ENCODE results near the gene TC2N. TPM values are rescaled to one million over a fixed set of nuclear protein-coding genes. Genes with fewer than 3 reads are reported as not detected.

TC2N gene
- total and polyA plus RNA-seq, 2 donors (not counting 3 experiments of a cell fraction or from before 2014, with no cell fraction given): 0.40 TPM; not detected in 1

- BruUV-seq (replicated peaks): no TSS peak
Measured at GRCh38 chr14:91780452-91780851, 86.9 kb downstream of the TC2N start.

GRCh38 chr14:91778217-91778616 lies 89.1 kb downstream of the TC2N start:
- POLR2A ChIA-PET: no interaction called here
- dilution Hi-C loops (cut with MboI; ENCODE audit: extremely low pct_ligation_motif_present, low sequenced_read_pairs): no loop called here

More at GRCh38 chr14:91780452-91780851, 86.9 kb downstream of the TC2N start:
- Histone ChIP-seq H3K9ac (replicated peaks; ENCODE audit: extremely low read depth, insufficient read depth, low read length) (no peak overlapping the region), H3K4me2 (ENCODE audit: insufficient read depth, low read length) (no peak overlapping the region), H3K79me2 (ENCODE audit: control insufficient read depth, insufficient read depth, low read length) (no peaks in the 10 kb centered on the region), H3K9me3 (replicated peaks; ENCODE audit: control insufficient read depth, insufficient read depth, low read length) (no peaks in the 10 kb centered on the region), H4K20me1 (replicated peaks; ENCODE audit: control insufficient read depth, extremely low read depth, insufficient read depth, low read length) (no peaks in the 10 kb centered on the region), H2AFZ (ENCODE audit: low read depth, low read length) (no peak overlapping the region), H3K27ac (ENCODE audit: insufficient read depth, low read depth, low read length) (no peak overlapping the region), H3K9me1 (replicated peaks; ENCODE audit: control insufficient read depth, extremely low read depth, insufficient read depth, low read length) (no peaks in the 10 kb centered on the region), H3K4me1 (ENCODE audit: control insufficient read depth, extremely low read depth, insufficient read depth, low read length) (no peaks in the 10 kb centered on the region), H3K4me3 (replicated peaks in 1 of 3; ENCODE audit: insufficient read depth in 1 of 3, low read depth in 1 of 3, low read length in 3 of 3) (no peak overlapping the region), H3K27me3 (ENCODE audit: control insufficient read depth in 2 of 2, insufficient read depth in 2 of 2, low read length in 2 of 2) (no peaks in the 10 kb centered on the region), H3K36me3 (ENCODE audit: control insufficient read depth in 2 of 2, extremely low read depth in 1 of 2, insufficient read depth in 2 of 2, low read length in 2 of 2) (no peaks in the 10 kb centered on the region)
- FAIRE-seq: no peak
- intact Hi-C loops (cut with micrococcal nuclease): no loop called here
- dilution Hi-C loops (cut with MboI; ENCODE audit: extremely low pct_ligation_motif_present, low sequenced_read_pairs): no loop called here
- TF ChIP-seq MYC (IDR thresholded peaks at IDR 0.05; ENCODE audit: low read depth, low read length) (no peak), POLR2AphosphoS5 (IDR thresholded peaks at IDR 0.05; ENCODE audit: insufficient read depth, low read depth, low read length) (no peak), EZH2 (IDR thresholded peaks at IDR 0.05; ENCODE audit: borderline replicate concordance, low read depth, low read length, severe bottlenecking) (no peak)
- ChIA-PET CTCF (interaction anchor here (1.4 to 2.2 kb wide), 3 partner anchors 15 to 216 kb away, joined by 3 to 6 read pairs (median 6); no protein-coding TSS in a partner anchor), POLR2A (no interaction called here)
- DNase-seq (ENCODE audit: low read depth, low spot score): peak; percentile 17

More at GRCh38 chr14:91778217-91778616, 89.1 kb downstream of the TC2N start:
- H3K4me1 ChIP-seq (ENCODE audit: control insufficient read depth, extremely low read depth, insufficient read depth, low read length): no peaks in the 10 kb centered on the region
- no TSS peak for BruUV-seq (replicated peaks)
- no peaks in the 10 kb centered on the region for H3K36me3 ChIP-seq (ENCODE audit: control insufficient read depth in 2 of 2, extremely low read depth in 1 of 2, insufficient read depth in 2 of 2, low read length in 2 of 2)
- no peaks in the 10 kb centered on the region for H4K20me1 ChIP-seq (replicated peaks; ENCODE audit: control insufficient read depth, extremely low read depth, insufficient read depth, low read length)
- H3K27ac ChIP-seq (ENCODE audit: insufficient read depth, low read depth, low read length): no peak overlapping the region
- CTCF ChIA-PET: no interaction called here
- no peak overlapping the region for H3K9ac ChIP-seq (replicated peaks; ENCODE audit: extremely low read depth, insufficient read depth, low read length)
- H3K4me2 ChIP-seq (ENCODE audit: insufficient read depth, low read length): no peak overlapping the region
- no peaks in the 10 kb centered on the region for H3K27me3 ChIP-seq (ENCODE audit: control insufficient read depth in 2 of 2, insufficient read depth in 2 of 2, low read length in 2 of 2)
- no peaks in the 10 kb centered on the region for H3K79me2 ChIP-seq (ENCODE audit: control insufficient read depth, insufficient read depth, low read length)
- no peaks in the 10 kb centered on the region for H3K9me1 ChIP-seq (replicated peaks; ENCODE audit: control insufficient read depth, extremely low read depth, insufficient read depth, low read length)
- FAIRE-seq (no peak), DNase-seq (ENCODE audit: low read depth, low spot score) (no peak)
- no peak for TF ChIP-seq MAX (IDR thresholded peaks at IDR 0.05; ENCODE audit: insufficient read depth, insufficient read length)
- no peak for TF ChIP-seq MYC (IDR thresholded peaks at IDR 0.05; ENCODE audit: low read depth, low read length)
- no peak for TF ChIP-seq POLR2AphosphoS5 (IDR thresholded peaks at IDR 0.05; ENCODE audit: insufficient read depth, low read depth, low read length)
- TF ChIP-seq FOS (IDR thresholded peaks at IDR 0.05; ENCODE audit: borderline replicate concordance, insufficient read depth, low read length): no peak
- no peak for TF ChIP-seq GATA2 (IDR thresholded peaks at IDR 0.05; ENCODE audit: insufficient read depth, insufficient read length, low read depth, low read length)
- no peak for TF ChIP-seq JUN (IDR thresholded peaks at IDR 0.05; ENCODE audit: borderline replicate concordance, insufficient read depth, insufficient read length, low read depth)
- TF ChIP-seq POLR2A (IDR thresholded peaks at IDR 0.05; ENCODE audit: low read depth, low read length): no peak
- TF ChIP-seq, protein P1, sequence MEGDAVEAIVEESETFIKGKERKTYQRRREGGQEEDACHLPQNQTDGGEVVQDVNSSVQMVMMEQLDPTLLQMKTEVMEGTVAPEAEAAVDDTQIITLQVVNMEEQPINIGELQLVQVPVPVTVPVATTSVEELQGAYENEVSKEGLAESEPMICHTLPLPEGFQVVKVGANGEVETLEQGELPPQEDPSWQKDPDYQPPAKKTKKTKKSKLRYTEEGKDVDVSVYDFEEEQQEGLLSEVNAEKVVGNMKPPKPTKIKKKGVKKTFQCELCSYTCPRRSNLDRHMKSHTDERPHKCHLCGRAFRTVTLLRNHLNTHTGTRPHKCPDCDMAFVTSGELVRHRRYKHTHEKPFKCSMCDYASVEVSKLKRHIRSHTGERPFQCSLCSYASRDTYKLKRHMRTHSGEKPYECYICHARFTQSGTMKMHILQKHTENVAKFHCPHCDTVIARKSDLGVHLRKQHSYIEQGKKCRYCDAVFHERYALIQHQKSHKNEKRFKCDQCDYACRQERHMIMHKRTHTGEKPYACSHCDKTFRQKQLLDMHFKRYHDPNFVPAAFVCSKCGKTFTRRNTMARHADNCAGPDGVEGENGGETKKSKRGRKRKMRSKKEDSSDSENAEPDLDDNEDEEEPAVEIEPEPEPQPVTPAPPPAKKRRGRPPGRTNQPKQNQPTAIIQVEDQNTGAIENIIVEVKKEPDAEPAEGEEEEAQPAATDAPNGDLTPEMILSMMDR (IDR thresholded peaks at IDR 0.05; ENCODE audit: extremely low read depth in 1 of 2, insufficient read depth in 1 of 2, low read depth in 1 of 2, low read length in 2 of 2): no peak
- no peak for TF ChIP-seq EZH2 (IDR thresholded peaks at IDR 0.05; ENCODE audit: borderline replicate concordance, low read depth, low read length, severe bottlenecking)
- H2AFZ ChIP-seq (ENCODE audit: low read depth, low read length): no peak overlapping the region
- intact Hi-C loops (cut with micrococcal nuclease): no loop called here
- H3K9me3 ChIP-seq (replicated peaks; ENCODE audit: control insufficient read depth, insufficient read depth, low read length): no peaks in the 10 kb centered on the region
- H3K4me3 ChIP-seq (replicated peaks in 1 of 3; ENCODE audit: insufficient read depth in 1 of 3, low read depth in 1 of 3, low read length in 3 of 3): no peak overlapping the region

Data from endothelial cell of umbilical vein (primary cell).